NCI-H2107 treated with DMSO at 0.1 percent for 48 hours (cell line): ENCODE data around the gene BTBD7.
"Not testable (repeated sequence)": the region's sequence is repeated elsewhere in the genome, so short reads cannot be mapped to it uniquely, and the experiment has no call there.

Experiments used
- DNase-seq: peaks from one replicate; lab custom pipeline; 2025; ENCODE audit not compliant: unreplicated experiment; lab: John Stamatoyannopoulos, UW

Gene BTBD7

GRCh38 chr14:93332853-93333630 lies at the start of gene BTBD7:
BTBD7 (minus strand) TSS chr14:93333036; CDS start chr14:93296051, 36,985 bp downstream.
- peak; percentile 94 for DNase-seq

GRCh38 chr14:93381644-93382043 lies 48.8 kb upstream of the BTBD7 start:
- DNase-seq, result no peak

- no peak for DNase-seq
Observed at GRCh38 chr14:93379831-93380230, 47.0 kb upstream of the BTBD7 start.

- DNase-seq, result no peak
Observed at GRCh38 chr14:93375673-93376156, 42.9 kb upstream of the BTBD7 start.

- DNase-seq, result no peak
Observed at GRCh38 chr14:93369713-93370266, 37.0 kb upstream of the BTBD7 start.

GRCh38 chr14:93368996-93369712 lies 36.3 kb upstream of the BTBD7 start:
- peak; percentile 27 for DNase-seq

- DNase-seq, result not testable (repeated sequence)
Observed at GRCh38 chr14:93354873-93355272, 22.0 kb upstream of the BTBD7 start.

GRCh38 chr14:93348292-93348691 lies 15.5 kb upstream of the BTBD7 start:
- DNase-seq, result no peak

GRCh38 chr14:93347850-93348249 lies 15.0 kb upstream of the BTBD7 start:
- DNase-seq, result no peak

GRCh38 chr14:93346926-93347721 lies 14.3 kb upstream of the BTBD7 start, which contains the start of gene COX8C:
COX8C (plus strand) TSS chr14:93347182; CDS start chr14:93347269, 87 bp downstream.
- DNase-seq, result no peak

- peak; percentile 78 for DNase-seq
Observed at GRCh38 chr14:93343797-93344196, 11.0 kb upstream of the BTBD7 start.

- DNase-seq, result no peak
Observed at GRCh38 chr14:93343266-93343665, 10.4 kb upstream of the BTBD7 start.

- no peak for DNase-seq
Observed at GRCh38 chr14:93337884-93338283, 5.0 kb upstream of the BTBD7 start.

GRCh38 chr14:93337143-93337753 lies 4.4 kb upstream of the BTBD7 start:
- DNase-seq, result no peak

GRCh38 chr14:93333631-93334103 lies 831 bp upstream of the BTBD7 start:
- DNase-seq, result no peak

- DNase-seq, result no peak
Observed at GRCh38 chr14:93332397-93332852, 411 bp downstream of the BTBD7 start.

- DNase-seq, result no peak
Observed at GRCh38 chr14:93331728-93332396, 974 bp downstream of the BTBD7 start.

- no peak for DNase-seq
Observed at GRCh38 chr14:93331002-93331727, 1.7 kb downstream of the BTBD7 start.

GRCh38 chr14:93330609-93331000 lies 2.2 kb downstream of the BTBD7 start:
- DNase-seq, result no peak
